Stimulated activated naive CD4-positive, alpha-beta T cell treated with Interleukin-2 at 50 U/mL for 16 hours (primary cell): Measurements from ENCODE around the gene FAM98A.

Source experiments
- DNase-seq: peaks from one replicate; lab custom pipeline; 2025; lab: John Stamatoyannopoulos, UW

The FAM98A gene

DNA sequence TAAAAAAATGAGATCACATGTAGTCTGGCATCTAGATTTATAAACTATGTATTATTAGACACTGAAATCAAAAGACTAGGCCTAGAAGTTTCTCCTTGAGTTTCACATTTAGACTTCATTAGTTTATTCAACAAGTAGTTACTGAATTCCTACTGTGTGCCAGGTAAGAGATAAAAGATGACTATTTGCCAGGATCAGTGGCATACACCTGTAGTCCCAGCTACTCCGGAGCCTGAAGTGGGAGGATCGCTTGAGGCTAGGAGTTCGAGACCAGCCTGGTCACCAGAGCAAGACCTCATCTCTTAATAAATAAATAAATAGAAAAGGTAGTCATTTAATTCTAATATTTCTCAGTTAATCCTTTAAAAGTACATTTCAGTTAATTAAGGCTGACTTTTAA, 2.1 kb downstream of the FAM98A start:
- no peak for DNase-seq

DNA sequence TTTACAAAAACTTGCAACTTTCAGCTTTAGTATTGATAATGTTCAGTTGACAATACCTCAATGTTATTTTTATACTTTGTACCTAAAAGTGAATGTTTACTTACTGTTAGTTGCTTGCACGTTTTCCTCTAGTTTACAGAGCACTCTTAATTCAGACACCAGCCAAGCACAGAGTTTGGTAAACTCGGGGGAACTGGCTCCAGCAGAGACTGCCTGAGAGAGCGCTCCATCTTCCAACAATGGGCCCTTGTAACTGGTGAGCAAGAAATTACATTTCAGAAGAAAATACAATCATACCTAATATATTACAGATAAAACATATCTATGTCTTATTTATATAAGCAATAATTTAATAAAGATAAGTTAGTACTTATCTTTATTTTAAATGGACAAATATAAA, 3.7 kb downstream of the FAM98A start:
- no peak for DNase-seq

DNA sequence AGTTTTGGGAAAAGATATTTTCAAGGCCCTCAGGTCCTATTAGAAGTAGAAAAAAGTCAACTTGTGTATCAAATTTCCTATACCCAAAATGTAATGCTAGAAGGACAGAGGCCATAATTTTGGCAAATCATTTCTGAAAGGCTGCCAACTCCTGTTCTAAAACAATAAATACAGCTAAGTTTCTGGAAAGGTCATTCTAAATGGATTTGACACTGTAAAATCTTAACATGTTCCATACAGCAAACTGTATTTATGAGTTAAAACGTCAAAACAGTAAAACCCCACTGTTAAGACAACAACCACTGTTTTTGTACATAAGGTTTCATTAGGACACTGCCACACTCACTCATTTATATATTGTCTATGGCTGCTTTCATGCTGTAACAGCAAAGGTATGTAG, 9.7 kb downstream of the FAM98A start:
- DNase-seq: no peak

DNA sequence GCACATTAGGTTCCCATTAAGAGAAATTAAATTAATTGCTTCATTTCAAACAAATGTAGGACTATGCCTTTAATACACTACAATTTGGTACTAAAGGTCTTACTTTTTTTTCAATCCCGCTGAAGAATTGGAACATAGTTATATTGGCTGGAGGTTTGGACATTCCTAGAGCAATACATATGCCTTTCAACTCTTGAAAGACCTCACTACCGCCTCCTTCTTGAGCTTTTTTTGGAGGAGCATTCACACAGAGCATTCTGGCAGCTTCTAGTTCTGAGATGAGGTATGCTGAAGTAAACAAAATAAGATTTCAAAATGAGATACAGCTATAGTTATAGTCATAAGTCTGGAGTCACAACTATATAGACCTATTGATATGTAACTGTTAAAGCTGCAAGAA, 10.9 kb downstream of the FAM98A start:
- no peak for DNase-seq

DNA sequence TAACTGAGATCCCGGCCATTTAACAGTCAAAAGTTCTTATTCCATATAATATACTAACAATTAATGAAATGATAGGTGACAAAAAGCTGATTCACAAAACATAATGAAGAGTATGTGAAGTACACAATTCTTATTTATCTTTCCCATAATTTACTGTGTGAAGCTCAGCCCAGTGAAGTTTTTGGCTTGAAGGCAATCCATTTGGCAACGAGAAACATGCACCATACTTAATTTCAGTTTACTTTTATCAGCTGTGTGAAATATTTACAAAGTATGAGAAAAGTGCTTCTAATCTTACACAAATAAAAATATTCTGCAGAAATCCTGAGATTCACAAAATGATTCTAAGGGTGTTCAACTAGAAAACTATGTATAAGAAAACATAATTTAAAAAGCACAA, 12.3 kb downstream of the FAM98A start:
- no peak for DNase-seq

DNA sequence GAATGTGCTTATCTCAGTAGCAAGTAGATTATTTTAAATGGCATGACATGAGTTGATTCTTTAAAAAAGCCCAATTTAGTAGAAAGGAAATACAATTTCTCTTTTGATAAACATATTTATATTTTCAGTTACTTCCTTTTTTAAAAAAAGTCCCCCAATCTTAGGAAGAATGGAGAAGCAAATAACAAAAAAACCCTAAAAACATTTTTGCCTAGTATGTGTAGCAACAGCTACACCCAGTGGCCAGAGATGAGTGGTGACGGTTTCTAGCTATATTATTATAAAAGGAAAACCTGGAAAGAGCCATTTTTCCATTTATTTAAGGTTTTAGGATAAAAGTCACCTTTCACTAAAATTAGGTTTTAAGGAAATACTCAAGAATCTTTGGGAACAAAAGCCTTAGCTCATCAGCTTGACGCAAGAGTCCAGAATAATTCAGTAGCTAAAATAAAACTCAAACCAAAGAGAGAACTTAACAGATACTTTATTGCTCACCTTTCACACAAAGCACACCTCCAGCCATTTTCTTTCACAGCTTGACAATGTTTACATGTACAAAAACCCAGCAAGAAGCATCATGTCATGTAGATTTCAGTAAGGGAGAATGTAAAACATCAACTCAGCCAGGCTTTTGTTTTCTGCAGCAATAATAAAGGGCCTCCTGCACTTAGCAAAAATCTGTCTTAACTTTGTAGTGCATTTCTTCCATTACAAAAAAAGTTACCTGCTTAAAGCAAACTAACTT, 15.7 kb downstream of the FAM98A start:
- no peak for DNase-seq

DNA sequence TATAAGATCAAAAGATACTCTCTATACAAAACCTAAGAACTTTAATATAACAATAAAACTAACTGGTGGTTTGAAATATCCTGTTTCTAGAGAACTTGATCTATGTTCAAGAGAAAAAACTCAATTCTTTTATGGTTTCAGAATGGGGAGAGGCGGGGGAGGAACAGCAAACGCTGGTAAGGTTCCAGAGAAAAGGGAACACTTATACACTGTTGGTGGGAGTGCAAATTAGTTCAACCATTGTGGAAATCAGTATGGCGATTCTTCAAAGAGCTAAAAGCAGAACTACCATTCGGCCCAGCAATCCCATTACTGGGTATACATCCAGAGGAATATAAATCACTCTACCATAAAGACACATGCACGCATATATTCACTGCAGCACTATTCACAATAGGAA, 17.2 kb downstream of the FAM98A start:
- no peak for DNase-seq

DNA sequence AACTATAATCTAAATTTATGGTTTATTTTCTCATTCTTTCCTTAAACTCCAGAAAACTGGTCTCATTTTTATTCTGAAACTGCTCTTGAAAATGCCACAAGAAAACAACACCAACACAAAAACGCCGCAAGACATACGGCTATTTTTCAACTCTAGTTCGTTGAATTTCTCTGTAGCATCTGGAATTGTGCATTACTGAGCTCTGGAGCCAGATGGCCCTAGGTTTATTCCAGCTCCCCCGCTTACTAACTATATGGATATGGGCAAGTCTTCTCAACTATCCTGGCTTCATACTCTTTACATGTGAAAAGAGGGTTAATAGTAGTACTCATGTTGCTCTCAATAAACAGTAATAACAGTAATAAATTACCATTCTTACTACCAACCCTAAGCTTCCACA, 19.9 kb downstream of the FAM98A start:
- no peak for DNase-seq

DNA sequence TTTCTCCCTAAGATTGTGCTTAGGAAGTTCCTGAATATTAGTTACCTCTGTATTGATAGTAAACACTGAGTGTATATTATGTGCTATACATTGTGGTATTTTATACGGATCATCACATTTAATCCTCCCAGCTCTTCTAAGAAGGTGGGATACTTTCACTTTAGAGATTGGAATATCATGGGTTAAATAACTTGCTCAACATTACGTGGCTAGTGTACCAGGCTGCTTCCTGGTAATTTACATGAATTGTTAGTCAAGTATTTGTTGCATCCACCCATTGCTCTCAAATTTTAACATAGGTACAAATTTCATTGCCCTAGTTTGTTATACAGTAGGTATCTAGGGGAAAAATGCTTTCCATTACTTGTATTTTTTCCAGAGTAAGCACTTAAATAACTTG, 21.4 kb downstream of the FAM98A start:
- DNase-seq: no peak

DNA sequence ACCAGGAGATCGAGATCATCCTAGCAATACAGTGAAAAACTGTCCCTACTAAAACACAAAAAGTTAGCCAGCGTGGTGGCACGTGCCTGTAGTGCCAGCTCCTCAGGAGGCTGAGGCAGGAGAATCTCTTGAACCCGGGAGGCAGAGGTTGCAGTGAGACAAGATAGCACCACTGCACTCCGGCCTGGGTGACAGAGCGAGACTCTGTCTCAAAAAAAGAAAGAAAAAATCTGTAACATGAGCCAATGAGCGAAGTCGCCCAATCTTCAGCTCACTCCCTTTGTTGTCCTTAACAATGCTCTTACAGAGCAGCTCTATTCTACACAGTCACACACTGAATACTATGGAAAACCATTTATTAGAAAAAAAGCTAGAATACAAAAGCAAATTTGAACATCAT, 22.0 kb downstream of the FAM98A start:
- DNase-seq: no peak

DNA sequence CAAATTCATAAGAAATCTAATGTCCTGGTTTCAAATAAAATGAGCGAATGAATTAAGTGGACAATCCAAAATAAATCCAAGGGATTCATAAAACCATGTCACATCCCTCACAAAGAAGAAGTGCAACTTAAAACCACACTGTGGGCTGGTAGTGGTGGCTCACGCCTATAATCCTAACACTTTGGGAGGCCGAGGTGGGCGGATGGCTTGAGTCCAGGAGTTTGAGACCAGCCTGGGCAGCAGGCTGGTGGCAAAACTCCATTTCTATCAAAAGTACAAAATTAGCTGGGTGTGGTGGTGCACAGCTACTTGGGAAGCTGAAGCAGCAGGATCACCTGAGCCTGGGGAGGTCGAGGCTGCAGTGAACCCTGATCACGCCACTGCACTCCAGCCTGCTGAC, 25.4 kb downstream of the FAM98A start:
- no peak for DNase-seq

DNA sequence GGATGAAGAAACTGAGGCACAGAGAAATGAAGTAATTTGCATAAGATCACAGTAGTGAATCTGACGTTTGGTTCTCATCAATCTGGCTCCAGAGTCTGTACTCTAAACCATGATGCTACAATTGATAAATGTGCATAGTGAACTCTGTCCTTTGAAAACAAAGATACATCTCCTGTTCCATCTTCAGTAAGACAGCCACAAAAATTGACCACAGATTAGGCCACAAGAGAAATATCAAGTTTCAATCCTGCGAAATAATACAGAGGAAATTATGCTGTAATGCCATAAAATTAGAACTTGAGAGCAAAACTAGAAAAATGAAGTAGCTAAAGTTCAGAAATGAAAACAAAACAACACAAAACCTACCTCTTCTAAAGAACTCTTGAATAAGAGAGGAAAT, 28.4 kb downstream of the FAM98A start:
- no peak for DNase-seq

DNA sequence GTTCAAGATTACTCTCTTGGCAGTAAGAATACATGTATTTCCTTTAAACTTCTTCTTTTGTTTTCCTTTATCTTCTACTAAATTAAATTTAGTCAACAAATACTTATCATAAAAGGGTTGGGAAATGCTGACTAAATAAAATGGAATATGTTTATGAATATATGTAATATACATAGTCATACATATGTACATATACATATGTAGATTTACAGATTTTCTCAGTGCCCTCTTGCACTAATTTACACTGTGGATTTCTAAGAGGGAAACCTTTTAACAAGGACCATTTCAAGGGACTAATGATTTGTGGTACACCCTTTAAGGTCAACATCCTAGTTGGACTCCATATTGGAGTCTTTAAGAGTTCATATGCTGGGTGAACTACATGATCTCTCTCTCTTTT, 37.2 kb downstream of the FAM98A start:
- no peak for DNase-seq

DNA sequence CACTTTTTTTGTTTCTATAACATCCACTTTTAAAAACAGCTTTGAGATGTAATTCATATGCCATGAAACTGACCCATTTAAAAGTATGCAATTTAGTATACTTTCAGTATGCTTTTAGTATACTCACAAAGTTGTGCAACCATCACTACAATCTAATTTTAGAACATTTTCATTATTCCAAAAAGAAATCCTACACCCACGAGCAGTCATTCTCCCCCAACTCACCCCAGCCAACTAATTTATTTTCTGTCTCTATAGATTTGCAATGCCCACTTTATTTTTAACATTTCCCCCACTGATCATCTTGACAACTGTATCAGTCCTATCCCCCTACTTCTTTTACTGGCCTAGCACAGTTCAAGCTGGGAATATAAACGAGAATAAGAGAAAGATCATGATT, 39.1 kb downstream of the FAM98A start:
- no peak for DNase-seq

DNA sequence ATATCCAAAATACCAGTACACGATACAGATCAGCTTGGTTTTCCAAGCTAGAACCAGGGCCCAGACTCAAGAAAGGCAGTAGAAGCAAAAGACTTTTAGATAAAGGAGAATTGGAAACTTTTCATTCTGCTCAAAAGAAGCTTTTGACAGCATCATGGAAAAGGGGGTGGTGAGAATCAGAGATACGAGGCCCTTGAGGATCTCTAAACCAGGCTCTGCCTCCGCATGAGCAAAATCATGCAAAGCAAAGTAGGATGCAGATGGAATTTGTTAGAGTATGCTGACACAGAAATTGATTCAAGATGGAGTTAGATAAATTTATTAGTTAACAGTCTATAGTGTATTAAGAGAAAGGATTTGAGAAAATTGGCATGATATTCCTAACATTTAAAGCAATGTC, 39.8 kb downstream of the FAM98A start:
- DNase-seq: no peak

DNA sequence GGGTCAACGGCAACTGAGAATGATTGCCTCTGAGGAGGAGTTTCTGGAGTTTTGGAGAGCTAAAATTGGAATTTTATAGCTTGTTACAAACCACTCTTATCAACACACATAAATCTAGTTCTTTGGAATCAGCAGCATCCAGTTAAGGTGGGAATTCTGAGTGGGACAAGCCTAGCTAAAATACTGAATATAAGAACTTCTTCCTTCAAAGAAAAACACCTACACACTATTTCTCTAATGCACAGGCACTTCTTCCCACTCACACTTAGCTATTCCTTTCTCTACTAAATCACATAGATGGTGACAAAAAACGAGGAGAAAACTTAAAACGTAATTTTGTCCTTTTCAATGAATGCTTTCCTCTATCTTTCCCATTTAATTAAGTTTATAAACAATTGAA, 43.4 kb downstream of the FAM98A start:
- DNase-seq: no peak

DNA sequence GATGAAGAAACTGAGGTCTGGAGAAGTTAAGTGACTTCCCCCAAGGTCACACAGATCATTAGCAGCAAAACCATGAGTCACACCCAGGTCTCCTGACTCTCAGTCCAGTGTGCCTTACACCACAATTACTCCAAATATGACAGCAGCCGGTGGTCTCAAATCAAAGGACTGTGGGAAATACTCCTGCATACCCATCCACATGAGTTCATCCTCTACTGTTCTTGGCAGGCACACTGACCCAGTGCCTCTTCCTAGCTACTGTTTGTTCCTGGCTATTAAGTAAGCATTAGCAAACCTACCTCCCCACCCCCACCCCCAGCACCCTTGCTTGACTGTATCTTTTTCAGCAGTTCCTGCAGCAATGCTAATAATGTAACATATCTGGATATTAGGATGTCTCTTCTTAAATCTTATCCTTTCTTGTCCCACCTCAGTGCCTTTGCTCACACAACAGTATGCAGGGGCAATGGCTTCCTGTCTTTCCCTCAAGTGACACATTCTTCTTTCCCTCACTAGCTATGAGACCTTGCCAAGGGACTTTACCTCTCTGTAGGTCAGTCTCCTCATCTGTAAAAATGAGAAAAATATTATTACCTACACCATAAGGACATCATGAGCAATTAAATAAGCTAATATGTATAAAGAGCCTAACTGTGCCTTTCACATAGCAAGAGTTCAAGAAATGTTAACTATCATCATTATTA, 46.2 kb downstream of the FAM98A start:
- no peak for DNase-seq

DNA sequence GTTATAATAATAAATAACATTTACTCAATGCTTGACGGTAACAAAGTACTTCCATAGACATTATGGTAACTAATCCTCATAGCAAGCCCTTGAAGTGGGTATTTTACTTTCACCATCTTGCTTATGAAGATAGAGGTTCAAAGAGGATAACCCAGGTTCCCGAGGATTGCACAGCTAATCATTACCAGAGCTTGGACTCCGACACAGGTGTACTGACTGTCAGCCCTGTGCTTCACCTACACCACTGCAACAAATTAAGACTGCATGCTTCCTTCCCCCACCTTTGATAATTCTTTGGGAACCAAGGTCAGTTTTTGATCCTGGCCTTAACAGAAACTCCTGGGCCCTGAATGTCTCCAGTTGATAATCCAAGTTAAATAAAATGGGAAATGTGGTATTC, 48.9 kb downstream of the FAM98A start:
- DNase-seq: no peak

DNA sequence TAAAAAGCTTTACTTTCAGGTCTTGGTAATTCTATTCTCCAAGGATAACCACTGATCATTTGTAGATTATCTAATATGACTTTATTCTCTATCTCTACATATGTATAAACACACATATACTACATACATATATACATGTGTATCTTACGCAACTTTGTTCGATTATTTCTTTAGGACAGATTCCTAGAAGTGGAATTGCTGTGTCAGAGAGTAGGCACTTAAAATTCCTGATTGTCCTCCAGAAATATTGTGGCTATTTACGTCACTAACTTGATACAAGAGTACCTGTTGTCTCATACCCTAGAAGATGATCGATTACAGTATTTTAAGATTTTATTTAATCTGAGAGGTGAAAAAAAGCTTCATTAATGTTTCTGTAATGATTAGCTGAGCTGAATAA, 57.9 kb downstream of the FAM98A start:
- no peak for DNase-seq

DNA sequence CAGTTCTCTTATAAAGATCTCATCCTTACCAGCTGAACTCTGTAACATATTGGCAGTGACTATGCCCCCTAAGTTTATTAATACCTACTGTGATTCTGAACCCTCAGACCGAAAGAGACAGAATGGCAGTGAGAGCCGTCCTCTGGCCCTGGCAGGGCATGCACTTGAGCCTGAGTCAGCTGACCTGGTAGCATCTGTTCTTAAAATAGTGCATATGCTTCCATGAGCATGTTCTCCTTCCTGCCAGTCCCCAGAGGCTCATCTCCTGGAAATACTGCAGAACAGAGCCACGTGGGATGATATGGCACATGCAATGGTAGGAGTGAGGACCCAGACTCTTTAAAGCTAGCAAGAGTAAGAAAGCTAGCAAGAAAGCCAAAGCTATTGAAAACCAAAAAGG, 63.7 kb downstream of the FAM98A start:
- DNase-seq: no peak
